ENCODE data around the gene STAMBPL1. TPM values are rescaled to one million over a fixed set of nuclear protein-coding genes. Genes with fewer than 3 reads are reported as not detected.

Gene STAMBPL1
- total RNA-seq, 1 donor from 2014 or later = 3.3 TPM

- Mint-ChIP-seq H3K27ac (ENCODE audit: unreplicated experiment) (no peak overlapping the region), H3K9me3 (ENCODE audit: unreplicated experiment) (no peaks in the 10 kb centered on the region), H3K4me3 (ENCODE audit: unreplicated experiment) (no peak overlapping the region), H3K27me3 (ENCODE audit: unreplicated experiment) (no peaks in the 10 kb centered on the region), H3K4me1 (ENCODE audit: unreplicated experiment) (no peaks in the 10 kb centered on the region), H3K36me3 (ENCODE audit: low read depth, unreplicated experiment) (no peaks in the 10 kb centered on the region)
- no peak for DNase-seq (ENCODE audit: low spot score)
- TF ChIP-seq, protein P1, sequence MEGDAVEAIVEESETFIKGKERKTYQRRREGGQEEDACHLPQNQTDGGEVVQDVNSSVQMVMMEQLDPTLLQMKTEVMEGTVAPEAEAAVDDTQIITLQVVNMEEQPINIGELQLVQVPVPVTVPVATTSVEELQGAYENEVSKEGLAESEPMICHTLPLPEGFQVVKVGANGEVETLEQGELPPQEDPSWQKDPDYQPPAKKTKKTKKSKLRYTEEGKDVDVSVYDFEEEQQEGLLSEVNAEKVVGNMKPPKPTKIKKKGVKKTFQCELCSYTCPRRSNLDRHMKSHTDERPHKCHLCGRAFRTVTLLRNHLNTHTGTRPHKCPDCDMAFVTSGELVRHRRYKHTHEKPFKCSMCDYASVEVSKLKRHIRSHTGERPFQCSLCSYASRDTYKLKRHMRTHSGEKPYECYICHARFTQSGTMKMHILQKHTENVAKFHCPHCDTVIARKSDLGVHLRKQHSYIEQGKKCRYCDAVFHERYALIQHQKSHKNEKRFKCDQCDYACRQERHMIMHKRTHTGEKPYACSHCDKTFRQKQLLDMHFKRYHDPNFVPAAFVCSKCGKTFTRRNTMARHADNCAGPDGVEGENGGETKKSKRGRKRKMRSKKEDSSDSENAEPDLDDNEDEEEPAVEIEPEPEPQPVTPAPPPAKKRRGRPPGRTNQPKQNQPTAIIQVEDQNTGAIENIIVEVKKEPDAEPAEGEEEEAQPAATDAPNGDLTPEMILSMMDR (IDR thresholded peaks at IDR 0.05; ENCODE audit: unreplicated experiment) = no peak
Observed at GRCh38 chr10:88890681-88891381, 10.8 kb downstream of the STAMBPL1 start.

DNA sequence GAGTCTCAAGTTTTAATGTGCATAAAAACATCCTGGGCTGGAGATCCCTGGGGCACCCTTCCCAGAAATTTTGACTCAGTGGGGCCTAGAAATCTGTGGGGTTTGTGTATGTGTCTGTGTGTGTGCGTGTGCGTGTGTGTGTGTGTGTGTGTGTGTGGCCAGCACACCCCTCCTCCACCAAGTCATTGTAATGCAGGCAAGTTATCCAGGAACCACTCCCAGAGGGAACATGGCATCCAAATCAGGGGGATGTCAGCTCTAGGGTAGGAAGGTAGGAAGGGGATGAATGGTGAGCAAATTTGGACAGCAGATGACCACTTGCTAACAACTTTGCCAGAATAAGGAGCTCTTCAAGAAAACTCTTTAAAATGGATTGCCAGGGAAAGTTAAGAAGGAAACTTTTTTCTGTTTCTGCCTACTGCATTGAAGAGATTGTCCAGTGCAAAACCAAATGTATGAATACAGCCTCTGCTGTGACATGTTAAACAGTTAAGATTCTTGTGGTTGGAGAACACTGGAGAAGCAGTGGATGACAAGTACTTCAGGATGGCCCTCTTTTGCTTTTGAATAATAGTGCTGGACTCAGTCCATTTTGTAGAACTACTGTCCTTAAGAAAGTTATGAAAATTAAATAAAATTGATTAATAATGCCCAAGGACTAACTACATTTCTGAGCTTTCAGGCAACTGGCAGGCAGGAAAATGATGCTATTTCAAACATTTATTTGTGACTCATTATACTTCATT lies 12.3 kb downstream of the STAMBPL1 start:
- Mint-ChIP-seq H3K27me3 (ENCODE audit: unreplicated experiment) (no peaks in the 10 kb centered on the region), H3K4me1 (ENCODE audit: unreplicated experiment) (no peaks in the 10 kb centered on the region), H3K27ac (ENCODE audit: unreplicated experiment) (no peak overlapping the region), H3K36me3 (ENCODE audit: low read depth, unreplicated experiment) (no peaks in the 10 kb centered on the region), H3K4me3 (ENCODE audit: unreplicated experiment) (no peak overlapping the region), H3K9me3 (ENCODE audit: unreplicated experiment) (no peaks in the 10 kb centered on the region)
- TF ChIP-seq, protein P1 (IDR thresholded peaks at IDR 0.05; ENCODE audit: unreplicated experiment) = no peak
- no peak for DNase-seq (ENCODE audit: low spot score)

GRCh38 chr10:88893611-88894010 lies 13.6 kb downstream of the STAMBPL1 start:
- Mint-ChIP-seq H3K9me3 (ENCODE audit: unreplicated experiment) (no peaks in the 10 kb centered on the region), H3K36me3 (ENCODE audit: low read depth, unreplicated experiment) (no peaks in the 10 kb centered on the region)
- no peak for DNase-seq (ENCODE audit: low spot score)

DNA sequence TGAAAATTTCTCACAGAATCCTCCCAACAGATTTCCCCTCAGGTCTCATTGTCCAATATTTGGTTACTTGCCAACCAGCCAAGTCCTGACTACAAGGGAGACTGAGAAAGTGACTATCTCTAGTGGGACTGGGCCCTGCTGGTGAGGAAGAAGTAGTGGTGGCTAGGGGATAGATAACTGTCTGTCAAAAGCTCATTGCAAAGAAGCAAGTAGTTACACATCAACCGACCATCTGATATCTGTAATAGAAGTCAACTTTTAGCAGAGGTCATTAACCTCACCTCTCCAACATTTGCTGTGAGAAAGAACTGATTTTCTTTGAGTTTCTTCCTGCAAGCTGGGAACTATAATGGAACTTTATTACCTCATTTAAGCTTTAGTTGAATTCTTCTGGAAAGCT lies 15.2 kb downstream of the STAMBPL1 start:
- Mint-ChIP-seq H3K9me3 (ENCODE audit: unreplicated experiment) (no peaks in the 10 kb centered on the region), H3K27ac (ENCODE audit: unreplicated experiment) (no peak overlapping the region), H3K4me1 (ENCODE audit: unreplicated experiment) (no peaks in the 10 kb centered on the region), H3K27me3 (ENCODE audit: unreplicated experiment) (no peaks in the 10 kb centered on the region), H3K36me3 (ENCODE audit: low read depth, unreplicated experiment) (no peaks in the 10 kb centered on the region), H3K4me3 (ENCODE audit: unreplicated experiment) (no peak overlapping the region)
- TF ChIP-seq, protein P1 (IDR thresholded peaks at IDR 0.05; ENCODE audit: unreplicated experiment) = no peak
- no peak for DNase-seq (ENCODE audit: low spot score)

More at GRCh38 chr10:88893611-88894010, 13.6 kb downstream of the STAMBPL1 start:
- H3K4me3 Mint-ChIP-seq (ENCODE audit: unreplicated experiment) = no peak overlapping the region
- TF ChIP-seq, protein P1 (IDR thresholded peaks at IDR 0.05; ENCODE audit: unreplicated experiment) = no peak
- H3K27me3 Mint-ChIP-seq (ENCODE audit: unreplicated experiment) = no peaks in the 10 kb centered on the region
- no peaks in the 10 kb centered on the region for H3K4me1 Mint-ChIP-seq (ENCODE audit: unreplicated experiment)
- no peak overlapping the region for H3K27ac Mint-ChIP-seq (ENCODE audit: unreplicated experiment)
